Measurements from ENCODE around the gene KIF3A.

KIF3A gene

DNA sequence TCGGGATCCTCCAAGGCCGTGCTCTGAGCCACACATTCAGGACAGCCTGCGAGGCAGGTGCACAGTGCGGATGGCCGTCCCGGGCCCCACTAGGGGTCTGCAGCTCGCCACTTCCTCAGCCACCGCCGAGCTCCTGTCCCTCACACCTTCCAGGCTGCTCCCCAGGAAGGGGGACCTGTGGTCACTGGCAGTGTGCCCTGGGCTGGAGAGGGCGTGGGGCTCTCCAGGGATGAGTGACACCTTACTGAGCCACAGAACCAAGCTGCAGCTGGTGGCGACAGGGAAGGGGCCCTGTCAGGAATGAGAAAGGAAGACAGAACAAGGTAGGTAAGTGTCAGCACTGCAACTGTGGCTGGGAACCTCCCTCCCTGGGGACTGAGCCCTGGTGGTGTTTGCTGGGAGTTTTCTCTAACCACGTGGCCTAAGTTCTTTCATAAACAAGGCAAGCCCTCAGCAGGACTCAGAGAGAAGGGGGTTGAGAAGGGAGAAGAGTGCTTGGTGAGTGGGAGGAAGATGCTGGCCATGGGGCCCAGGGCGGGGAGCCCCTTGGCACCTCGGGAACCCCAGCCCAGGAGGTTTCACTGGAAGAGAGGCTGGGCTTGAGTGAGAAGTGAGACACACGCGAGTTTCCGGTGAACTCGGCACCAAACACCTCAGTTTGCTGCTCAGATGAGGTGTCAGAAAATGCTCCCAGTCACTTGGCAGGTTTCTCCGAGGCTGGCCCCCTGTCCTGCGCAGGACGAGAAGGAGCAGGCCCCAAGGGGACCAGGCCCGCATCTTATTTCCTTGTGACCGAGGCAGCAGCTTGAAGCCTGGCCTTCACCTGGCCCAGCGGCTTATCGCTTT lies 74.2 kb downstream of the KIF3A start:
- DNase-seq (ENCODE audit: low spot score): no peak

DNA sequence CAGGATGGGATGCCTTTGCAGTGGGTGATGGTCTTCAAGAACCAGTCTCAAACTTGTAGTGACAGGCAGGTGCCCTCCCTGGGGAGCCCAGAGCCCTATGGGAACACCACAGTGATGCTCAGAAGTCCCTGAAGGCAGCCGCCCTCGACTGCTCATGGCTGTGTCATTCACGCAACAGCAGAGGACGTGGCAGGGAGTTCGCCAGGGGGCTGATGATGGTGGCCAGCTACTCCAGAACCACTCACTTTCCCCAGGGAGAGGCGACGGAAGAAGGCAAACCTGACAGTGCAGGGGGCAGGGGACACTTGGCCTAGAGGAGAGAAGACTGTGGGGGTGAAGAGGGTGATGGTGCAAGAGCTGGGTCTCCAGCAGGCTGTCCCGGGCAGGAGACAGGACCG lies 75.3 kb downstream of the KIF3A start:
- DNase-seq (ENCODE audit: low spot score): no peak

DNA sequence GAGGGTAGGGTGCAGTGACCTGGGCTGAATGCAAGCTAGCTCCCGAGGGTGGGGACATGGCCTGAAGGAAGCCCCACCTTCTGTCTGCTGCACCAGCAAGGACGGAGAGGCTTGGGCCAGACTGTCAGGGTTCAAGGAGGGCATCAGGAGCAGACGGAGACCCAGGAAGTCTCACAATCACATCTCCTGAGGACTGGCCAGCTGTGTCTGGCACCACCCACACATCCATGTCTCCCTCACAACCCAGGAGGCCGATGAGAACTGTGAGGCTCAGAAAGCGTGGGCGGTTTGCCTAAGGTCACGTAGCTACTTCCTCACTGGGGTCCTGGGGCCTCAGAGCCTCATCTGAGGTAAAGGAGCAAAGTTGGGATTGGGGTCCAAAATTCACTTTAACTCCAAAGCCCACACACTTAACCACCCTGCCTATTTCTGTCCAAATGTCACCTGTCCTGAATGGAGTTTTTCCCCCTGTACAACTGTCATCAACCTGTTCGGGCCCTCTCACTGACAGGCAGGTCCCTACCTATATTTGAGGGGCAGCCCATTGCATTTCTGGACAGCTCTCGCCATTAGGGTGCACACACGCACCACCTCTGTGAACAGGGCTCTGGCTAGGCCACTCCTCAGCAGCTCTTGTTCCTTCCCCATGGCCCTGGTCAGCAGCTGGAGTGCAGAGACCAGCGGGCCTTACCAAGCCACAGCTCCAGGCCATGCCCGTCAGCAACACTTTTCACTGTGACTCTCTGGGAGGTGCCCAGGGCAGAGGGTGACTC lies 75.9 kb downstream of the KIF3A start:
- DNase-seq (ENCODE audit: low spot score): no peak

DNA sequence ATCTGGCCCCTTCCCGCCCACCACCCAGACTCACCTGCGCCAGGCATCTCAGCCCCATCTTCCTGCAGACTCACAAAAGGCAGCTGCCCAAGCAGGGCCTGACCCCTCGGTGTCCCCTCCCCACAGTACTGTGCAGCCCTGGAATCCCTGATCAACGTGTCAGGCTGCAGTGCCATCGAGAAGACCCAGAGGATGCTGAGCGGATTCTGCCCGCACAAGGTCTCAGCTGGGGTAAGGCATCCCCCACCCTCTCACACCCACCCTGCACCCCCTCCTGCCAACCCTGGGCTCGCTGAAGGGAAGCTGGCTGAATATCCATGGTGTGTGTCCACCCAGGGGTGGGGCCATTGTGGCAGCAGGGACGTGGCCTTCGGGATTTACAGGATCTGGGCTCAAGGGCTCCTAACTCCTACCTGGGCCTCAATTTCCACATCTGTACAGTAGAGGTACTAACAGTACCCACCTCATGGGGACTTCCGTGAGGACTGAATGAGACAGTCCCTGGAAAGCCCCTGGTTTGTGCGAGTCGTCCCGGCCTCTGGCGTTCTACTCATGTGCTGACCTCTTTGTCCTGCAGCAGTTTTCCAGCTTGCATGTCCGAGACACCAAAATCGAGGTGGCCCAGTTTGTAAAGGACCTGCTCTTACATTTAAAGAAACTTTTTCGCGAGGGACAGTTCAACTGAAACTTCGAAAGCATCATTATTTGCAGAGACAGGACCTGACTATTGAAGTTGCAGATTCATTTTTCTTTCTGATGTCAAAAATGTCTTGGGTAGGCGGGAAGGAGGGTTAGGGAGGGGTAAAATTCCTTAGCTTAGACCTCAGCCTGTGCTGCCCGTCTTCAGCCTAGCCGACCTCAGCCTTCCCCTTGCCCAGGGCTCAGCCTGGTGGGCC lies 77.5 kb downstream of the KIF3A start:
- no peak for DNase-seq (ENCODE audit: low spot score)

DNA sequence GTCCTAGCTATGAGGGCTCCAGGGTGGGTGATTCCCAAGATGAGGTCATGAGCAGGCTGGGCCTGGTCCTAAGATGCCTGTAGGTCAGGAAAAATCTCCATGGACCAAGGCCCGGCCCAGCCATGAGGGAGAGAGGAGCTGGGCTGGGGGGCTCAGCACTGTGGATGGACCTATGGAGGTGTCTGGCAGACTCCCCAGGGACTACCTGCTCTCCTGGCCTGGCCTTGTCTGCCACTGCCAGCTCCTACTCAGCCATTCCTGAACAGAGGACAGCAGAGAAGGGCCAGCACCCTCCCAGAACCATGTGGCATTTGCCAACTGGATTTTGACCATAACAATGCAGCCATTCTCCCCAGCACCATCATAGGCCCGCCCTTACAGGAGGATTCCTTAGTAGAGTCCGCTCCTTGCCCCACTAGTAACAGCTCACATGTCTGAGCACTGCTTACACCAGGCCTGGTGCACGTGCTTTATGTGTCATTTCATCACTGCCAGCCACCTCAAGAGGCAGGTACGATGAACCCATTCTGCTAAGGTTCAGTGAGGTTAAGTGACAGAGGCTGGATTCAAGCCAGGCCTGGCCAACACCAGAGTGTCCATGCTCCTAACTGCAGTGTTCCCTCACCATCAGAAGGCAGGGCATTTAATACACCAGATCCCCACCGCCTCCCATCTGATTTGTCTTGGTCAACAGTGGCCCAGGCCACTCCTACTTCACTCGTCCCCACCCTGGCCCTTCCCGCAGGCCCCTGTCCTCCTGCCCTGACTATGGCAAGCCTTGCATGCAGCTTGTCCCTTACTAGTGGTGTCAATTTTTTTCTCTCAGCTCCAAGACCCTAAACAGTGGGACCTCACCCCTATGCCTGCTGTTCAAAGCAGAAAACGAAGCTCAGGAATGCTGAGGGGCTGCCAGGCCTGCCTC lies 78.7 kb downstream of the KIF3A start:
- DNase-seq (ENCODE audit: low spot score): no peak

DNA sequence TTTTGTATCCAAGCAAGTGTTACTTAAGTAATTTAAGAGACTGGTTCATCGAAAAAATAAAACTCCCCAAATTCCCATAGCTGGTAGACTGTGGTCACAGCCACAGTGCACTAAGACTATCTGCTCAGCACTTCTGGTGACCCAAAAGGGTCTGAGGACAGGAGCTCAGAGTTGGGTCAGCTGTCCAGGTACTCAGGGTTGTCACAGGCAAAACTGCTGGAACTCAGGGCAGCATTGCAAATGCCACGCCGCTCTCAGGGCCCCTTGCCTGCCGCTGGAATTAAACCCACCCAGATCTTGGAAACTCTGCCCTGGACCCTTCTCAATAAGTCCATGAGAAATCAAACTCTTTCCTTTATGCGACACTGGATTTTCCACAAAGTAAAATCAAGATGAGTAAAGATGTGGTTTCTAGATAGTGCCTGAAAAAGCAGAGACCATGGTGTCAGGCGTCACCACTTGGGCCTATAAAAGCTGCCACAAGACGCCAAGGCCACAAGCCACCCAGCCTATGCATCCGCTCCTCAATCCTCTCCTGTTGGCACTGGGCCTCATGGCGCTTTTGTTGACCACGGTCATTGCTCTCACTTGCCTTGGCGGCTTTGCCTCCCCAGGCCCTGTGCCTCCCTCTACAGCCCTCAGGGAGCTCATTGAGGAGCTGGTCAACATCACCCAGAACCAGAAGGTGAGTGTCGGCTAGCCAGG lies 79.5 kb downstream of the KIF3A start, which contains the start of gene IL13:
Gene IL13 (plus strand): TSS at position 498 of the 705 bp plus-strand sequence. CDS start 14 bp downstream, at position 512.
- no peak for DNase-seq (ENCODE audit: low spot score)

DNA sequence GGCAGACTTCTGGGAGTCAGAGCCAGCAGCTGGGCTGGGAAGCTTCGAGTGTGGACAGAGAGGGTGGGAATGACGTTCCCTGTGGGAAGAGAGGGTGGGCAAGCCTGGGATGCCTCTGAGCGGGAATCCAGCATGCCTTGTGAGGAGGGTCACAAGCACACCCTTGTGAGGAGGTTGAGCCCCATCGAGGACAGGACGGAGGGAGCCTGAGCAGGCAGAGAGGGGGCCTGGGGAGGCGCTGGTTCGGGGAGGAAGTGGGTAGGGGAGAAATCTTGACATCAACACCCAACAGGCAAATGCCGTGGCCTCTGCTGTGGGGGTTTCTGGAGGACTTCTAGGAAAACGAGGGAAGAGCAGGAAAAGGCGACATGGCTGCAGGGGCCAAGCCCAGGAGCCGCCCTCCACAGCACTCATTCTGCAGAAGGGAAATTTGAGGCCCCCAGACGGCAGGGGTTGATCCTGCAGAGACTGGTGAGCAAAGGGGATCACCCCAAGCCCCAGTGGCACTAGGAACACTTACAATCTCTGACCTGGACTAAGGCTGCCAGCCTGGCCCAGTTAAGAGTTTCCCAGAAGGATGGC lies 80.5 kb downstream of the KIF3A start:
- DNase-seq (ENCODE audit: low spot score): no peak

DNA sequence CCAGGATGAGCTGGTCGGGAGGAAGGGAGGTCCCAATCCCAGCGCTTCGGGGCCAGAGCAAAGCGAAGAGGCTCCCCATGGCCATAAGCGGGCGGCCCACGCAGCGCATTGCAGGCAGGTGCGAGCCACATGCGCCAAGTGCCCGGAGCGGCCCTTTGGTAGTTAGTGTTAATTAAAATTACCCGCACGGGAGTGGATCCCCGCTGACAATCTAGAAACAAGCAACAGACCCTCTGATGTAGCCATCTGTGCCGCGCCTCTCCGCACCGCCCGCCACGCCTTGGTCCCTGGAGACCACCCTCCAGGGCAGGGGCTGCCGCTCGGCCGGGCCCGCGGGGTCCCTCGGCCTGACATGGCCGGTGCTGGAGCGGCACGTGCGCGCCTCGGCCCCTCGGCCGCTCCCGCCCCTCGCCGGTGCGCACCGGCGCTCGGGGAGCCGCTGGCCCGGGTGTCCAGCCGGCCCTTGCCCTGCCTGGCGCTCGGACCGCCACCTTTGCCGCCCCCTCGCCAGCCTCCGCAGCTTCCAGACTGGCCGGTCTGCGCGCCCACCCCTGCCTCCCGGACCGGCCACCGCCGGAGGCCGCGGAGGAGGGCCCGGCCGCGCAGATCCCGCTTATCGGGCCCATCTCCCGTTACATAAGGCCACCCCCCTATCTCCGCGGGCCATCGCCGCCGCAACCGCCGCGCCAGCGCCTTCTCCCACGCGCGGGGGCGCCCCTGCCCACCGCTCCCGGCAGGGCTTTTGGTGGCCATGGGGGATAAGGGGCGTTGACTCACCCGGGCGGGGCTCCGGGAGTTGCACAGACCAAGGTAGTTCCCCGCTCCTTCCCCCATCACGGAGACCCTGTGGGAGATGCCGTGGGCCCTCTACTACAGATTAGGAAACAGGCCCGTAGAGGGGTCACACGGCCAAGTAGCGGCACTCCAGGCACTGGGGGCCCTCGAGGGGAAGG lies 81.2 kb downstream of the KIF3A start:
- peak; percentile 42 for DNase-seq (ENCODE audit: low spot score)

DNA sequence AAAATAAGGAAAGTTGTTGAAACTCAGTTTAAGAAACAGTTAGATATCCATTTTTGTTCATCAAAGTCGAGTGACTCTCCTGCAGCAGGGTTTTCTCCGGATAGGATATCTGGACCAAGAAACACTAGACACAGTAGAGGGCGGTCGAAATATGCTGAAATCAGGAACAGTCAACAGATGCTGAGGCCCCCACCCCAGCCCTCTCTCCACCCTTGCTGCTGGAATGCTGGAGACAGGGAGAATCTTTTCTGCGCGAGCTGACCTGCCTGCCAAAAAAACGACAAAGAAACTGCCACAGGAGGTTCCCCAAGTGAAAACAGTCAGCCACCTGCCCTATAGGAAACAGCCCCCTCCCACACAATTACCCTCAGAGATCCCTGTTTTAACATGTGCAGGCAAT lies 83.6 kb downstream of the KIF3A start:
- no peak for DNase-seq (ENCODE audit: low spot score)

DNA sequence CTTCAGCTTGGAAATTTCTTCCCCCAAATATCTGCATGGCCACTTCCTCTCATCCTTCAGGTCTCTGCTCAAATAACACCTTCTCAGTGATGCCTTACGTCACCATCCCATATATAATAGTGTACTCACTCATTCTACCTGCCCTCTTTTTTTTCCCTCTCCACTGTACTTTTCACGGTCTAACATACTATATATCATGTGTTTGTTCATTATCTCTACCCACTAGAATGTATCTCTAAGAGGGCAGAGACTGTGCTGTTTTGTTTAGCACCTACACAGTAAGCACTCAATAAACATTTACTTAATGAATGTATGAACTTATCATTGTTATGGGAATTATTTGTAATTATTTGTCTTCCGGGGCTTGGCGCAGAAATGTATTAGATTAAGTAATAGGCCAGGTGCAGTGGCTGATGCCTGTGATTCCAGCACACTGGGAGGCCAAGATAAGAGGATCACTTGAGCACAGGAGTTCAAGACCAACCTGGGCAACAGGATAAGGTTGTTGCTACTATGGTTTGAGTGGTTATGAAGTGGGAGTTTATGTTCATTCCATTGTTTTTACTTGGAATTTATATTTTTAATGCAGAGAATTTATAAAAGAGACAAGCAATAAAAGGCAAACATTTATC lies 85.4 kb downstream of the KIF3A start:
- no peak for DNase-seq (ENCODE audit: low spot score)

DNA sequence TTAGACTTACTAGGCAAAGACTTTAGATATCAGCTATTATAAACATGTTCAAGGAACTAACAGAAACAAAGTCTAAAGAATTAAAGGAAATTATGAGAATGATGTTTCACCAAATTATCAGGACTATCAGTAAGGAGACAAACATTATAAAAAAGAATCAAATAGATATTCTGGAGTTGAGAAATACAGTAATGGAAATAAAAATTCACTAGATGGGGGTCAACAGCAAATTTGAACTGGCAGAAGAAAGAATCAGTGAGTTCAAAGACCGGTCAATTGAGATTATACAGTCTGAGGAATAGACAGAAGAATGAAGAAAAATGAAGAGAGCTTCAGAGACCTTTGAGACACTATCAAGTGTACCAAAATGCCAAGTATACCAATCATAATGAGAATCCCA lies 89.0 kb downstream of the KIF3A start:
- DNase-seq (ENCODE audit: low spot score): no peak

DNA sequence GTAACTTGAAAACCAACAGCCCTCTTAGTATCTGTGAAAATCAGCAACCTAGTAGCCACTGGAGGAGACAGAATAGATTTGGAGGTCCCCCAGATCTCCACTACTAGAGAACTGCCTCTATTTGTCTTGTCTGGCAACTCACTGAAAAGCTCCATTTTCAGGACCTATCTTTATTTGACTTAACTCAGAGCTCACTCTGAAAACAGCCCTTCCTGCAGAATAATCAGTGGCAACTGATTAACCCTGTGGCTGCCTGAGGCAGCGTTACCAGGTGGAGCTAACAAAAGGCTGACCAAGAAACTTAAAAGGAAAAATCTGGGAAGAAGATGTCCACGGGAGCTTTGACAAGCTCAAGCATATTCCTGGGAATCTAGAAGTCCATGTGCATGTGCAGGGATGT lies 89.9 kb downstream of the KIF3A start:
- DNase-seq (ENCODE audit: low spot score): no peak

DNA sequence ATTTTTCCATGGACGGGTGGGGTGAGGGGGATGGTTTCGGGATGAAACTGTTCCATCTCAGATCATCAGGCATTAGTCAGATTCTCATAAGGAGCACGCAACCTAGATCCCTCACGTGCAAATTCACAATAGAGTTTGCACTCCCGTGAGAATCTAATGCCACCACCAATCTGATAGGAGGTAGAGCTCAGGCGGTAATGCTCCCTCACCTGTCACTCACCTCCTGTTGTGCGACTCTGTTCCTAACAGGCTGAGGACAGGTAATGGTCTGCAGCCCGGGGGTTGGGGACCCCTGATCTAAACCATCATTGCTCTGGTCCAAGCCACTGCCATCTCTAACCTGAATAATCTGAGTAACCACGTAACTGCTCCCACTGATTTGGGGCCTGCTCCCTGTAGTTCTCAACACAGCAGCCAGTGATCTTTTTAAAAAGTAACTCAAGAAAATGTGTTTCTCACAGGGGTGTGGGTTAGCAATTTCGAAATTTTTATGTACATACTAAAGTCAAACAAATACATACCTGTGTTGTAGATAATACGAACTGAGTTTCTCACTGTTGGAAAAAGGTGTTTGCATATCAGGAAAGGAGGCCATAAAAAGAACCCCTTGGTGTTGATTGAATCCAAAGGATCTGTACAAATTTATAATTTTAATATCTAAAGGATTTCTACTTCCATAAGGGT lies 90.6 kb downstream of the KIF3A start:
- DNase-seq (ENCODE audit: low spot score): no peak

DNA sequence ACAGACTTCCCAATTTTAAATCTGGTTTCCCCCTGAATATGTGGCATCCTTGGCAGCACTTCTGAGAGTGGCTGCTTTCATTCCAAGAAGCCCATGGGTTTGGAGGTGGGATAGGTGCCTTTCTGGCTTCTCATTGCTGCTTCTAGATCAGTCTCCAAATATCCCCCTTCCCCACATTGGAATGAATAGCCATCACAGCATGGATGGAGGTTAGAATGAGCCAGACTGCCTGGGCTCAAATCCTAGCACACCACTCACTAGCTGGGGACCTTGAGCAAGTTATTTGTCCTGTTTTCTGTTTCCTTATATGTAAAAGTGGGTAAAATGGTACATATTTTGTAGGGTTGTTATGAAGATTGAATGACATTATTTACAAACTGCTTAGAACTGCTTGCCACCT lies 93.2 kb downstream of the KIF3A start:
- no peak for DNase-seq (ENCODE audit: low spot score)
